ENCODE results near the gene DISP3. TPM values are rescaled to one million over a fixed set of nuclear protein-coding genes. Genes with fewer than 3 reads are reported as not detected.

The DISP3 gene
- total and polyA plus RNA-seq, 2 experiments from 2014 or later = 0.10 TPM; not detected in 1

GRCh38 chr1:11573116-11573692 is 94.2 kb downstream of the DISP3 start:
- Histone ChIP-seq H3K27me3 (no peaks in the 10 kb centered on the region), H3K79me2 (no peaks in the 10 kb centered on the region)
- WGBS (ENCODE audit: low lambda C conversion rate, missing lambda C conversion rate) = 84% methylated on average over 5 of the region's 5 CpGs

DNA sequence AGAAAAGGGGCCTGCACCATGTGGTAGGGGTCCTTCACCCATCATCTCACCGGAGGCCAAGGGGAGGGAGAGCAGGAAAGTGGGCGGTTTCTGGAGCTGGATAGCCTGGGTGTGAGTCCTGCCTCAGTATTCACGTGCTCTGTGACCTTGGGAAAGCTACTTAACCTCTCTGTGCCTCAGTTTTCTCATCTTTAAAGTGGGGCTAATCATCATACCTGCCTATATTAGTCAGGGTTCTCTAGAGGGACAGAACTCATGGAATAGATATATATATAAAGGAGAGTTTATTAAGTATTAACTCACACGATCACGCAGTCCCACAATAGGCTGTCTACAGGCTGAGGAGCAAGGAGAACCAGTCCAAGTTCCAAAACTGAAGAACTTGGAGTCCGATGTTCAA is 96.6 kb downstream of the DISP3 start:
- H3K27me3 ChIP-seq = peaks cover 6% of the 10 kb centered on the region
- H3K4me2 ChIP-seq = no peak overlapping the region
- H3K36me3 ChIP-seq (replicated peaks; ENCODE audit: insufficient read depth, low read depth) = no peaks in the 10 kb centered on the region
- H3K4me1 ChIP-seq (ENCODE audit: insufficient read depth) = no peaks in the 10 kb centered on the region
- H3K9me3 ChIP-seq (ENCODE audit: low read depth) = no peaks in the 10 kb centered on the region
- H4K20me1 ChIP-seq (ENCODE audit: insufficient read depth, poor library complexity, severe bottlenecking) = no peaks in the 10 kb centered on the region
- H2AFZ ChIP-seq = no peak overlapping the region
- no peak for DNase-seq (ENCODE audit: low spot score)
- TF ChIP-seq CTCF (IDR thresholded peaks at IDR 0.05; ENCODE audit: poor library complexity) = no peak
- no peak for TF ChIP-seq EZH2phosphoT487 (IDR thresholded peaks at IDR 0.05; ENCODE audit: low read depth, severe bottlenecking, unreplicated experiment)
- TF ChIP-seq EZH2 (IDR thresholded peaks at IDR 0.05; ENCODE audit: borderline replicate concordance) = no peak
- H3K4me3 ChIP-seq = no peak overlapping the region
- no peaks in the 10 kb centered on the region for H3K9me2 ChIP-seq (replicated peaks; ENCODE audit: insufficient read depth)
- H3K27ac ChIP-seq = no peak overlapping the region
- WGBS (ENCODE audit: low lambda C conversion rate, missing lambda C conversion rate) = 91% methylated on average over 6 of the region's 6 CpGs
- no peaks in the 10 kb centered on the region for H3K79me2 ChIP-seq

More at GRCh38 chr1:11573116-11573692, 94.2 kb downstream of the DISP3 start:
- Histone ChIP-seq H4K20me1 (ENCODE audit: insufficient read depth, poor library complexity, severe bottlenecking) (no peaks in the 10 kb centered on the region), H3K4me1 (ENCODE audit: insufficient read depth) (no peaks in the 10 kb centered on the region), H3K27ac (no peak overlapping the region), H2AFZ (no peak overlapping the region), H3K36me3 (replicated peaks; ENCODE audit: insufficient read depth, low read depth) (no peaks in the 10 kb centered on the region), H3K4me3 (no peak overlapping the region), H3K4me2 (no peak overlapping the region), H3K9me3 (ENCODE audit: low read depth) (no peaks in the 10 kb centered on the region), H3K9me2 (replicated peaks; ENCODE audit: insufficient read depth) (no peaks in the 10 kb centered on the region)
- DNase-seq (ENCODE audit: low spot score) = no peak
- TF ChIP-seq CTCF (IDR thresholded peaks at IDR 0.05; ENCODE audit: poor library complexity) (no peak), EZH2phosphoT487 (IDR thresholded peaks at IDR 0.05; ENCODE audit: low read depth, severe bottlenecking, unreplicated experiment) (no peak), EZH2 (IDR thresholded peaks at IDR 0.05; ENCODE audit: borderline replicate concordance) (no peak)

DNA sequence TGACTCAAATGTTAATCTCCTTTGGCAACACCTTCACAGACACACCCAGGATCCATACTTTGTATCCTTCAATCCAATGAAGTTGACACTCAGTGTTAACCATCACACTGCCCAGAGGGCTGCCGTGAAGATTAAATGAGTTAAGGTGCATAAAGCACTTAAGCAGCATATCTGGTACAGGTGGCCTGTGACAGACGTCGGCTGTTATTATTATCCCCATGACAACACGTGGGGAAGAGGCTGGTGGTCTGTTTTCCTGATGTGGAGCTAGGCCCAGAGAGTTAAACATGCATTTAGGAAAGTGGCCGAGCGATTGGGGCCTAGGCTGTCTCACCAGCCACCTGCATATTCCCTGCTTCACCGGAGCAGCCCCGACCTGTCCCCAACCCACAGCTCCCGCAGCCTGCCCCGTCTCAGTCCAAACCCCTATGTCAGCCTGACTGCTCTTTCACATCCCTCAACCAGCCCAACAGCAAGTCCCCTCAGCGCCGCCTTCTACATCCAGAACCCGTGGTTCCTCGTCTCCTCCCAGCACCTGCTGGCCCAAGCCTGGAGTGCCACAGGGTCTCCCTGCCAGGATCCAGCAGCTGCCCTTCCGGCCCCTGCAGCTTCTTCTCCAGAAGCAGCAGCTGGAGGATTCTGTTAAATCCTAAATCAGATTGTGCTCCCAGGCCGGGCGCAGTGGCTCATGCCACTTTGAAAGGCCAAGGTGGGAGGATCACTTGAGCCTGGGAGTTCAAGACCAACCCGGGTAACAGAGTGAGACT is 97.3 kb downstream of the DISP3 start:
- TF ChIP-seq EZH2phosphoT487 (IDR thresholded peaks at IDR 0.05; ENCODE audit: low read depth, severe bottlenecking, unreplicated experiment) = no peak
- no peak for TF ChIP-seq CTCF (IDR thresholded peaks at IDR 0.05; ENCODE audit: poor library complexity)
- no peak for TF ChIP-seq EZH2 (IDR thresholded peaks at IDR 0.05; ENCODE audit: borderline replicate concordance)
- Histone ChIP-seq H3K36me3 (replicated peaks; ENCODE audit: insufficient read depth, low read depth) (no peaks in the 10 kb centered on the region), H2AFZ (no peak overlapping the region), H3K27ac (no peak overlapping the region), H3K4me3 (no peak overlapping the region), H3K79me2 (no peaks in the 10 kb centered on the region), H4K20me1 (ENCODE audit: insufficient read depth, poor library complexity, severe bottlenecking) (no peaks in the 10 kb centered on the region), H3K4me1 (ENCODE audit: insufficient read depth) (no peaks in the 10 kb centered on the region), H3K27me3 (peaks cover 9% of the 10 kb centered on the region), H3K4me2 (no peak overlapping the region), H3K9me2 (replicated peaks; ENCODE audit: insufficient read depth) (no peaks in the 10 kb centered on the region), H3K9me3 (ENCODE audit: low read depth) (no peaks in the 10 kb centered on the region)
- 83% methylated on average over 18 of the region's 18 CpGs for WGBS (ENCODE audit: low lambda C conversion rate, missing lambda C conversion rate)
- DNase-seq (ENCODE audit: low spot score) = no peak

Measured in hepatocyte (in vitro differentiated cells).